Muscle layer of colon (tissue), 2 donors: ENCODE measurements around the gene WIPI1.

Experiments used
- H3K27ac ChIP-seq: one replicate; pipeline ENCODE4 v1.7.0; 2013; ENCODE audit warnings: low read depth, mild to moderate bottlenecking, low read length, moderate library complexity
- H3K27me3 ChIP-seq, 2 donors: one replicate each; pipeline ENCODE4 v1.7.0; 2013; ENCODE audit warnings: low read length in 2 of 2, mild to moderate bottlenecking in 2 of 2; ENCODE audit not compliant: insufficient read depth in 2 of 2, control insufficient read depth in 1 of 2
- H3K36me3 ChIP-seq: one replicate; pipeline ENCODE4 v1.7.0; 2013; ENCODE audit warnings: mild to moderate bottlenecking, low read length; ENCODE audit not compliant: insufficient read depth
- H3K4me1 ChIP-seq: one replicate; pipeline ENCODE4 v1.7.0; 2013; ENCODE audit warnings: mild to moderate bottlenecking, low read length; ENCODE audit not compliant: insufficient read depth
- H3K4me3 ChIP-seq, 2 donors: one replicate each; pipeline ENCODE4 v1.7.0; 2013; ENCODE audit warnings: low read length in 2 of 2, low read depth in 1 of 2, mild to moderate bottlenecking in 1 of 2, moderate library complexity in 1 of 2
- H3K9ac ChIP-seq: one replicate; pipeline ENCODE4 v1.7.0; 2013; ENCODE audit warnings: low read length
- H3K9me3 ChIP-seq: one replicate; pipeline ENCODE4 v1.7.0; 2013; ENCODE audit warnings: mild to moderate bottlenecking, low read length
- donor health status: abdominal sarcoma.
- donor health status: Adenocarcinoma of cecum.

WIPI1 gene

DNA sequence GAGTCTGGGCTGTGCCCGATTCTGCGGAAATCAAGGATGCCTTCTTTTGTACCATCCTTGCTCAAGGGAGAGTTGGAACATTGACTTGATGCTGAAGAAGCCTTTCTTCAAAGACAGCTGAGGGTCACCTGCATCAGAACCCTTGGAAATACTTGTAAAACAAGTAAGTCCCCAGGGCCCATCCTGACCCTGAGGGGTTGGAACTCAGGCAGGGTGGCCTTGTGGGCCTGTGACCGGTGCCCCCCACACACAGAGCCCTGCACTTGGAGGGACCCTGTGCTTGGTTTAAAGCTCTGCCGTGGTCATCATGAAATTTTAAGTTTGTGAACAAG lies 56.9 kb downstream of the WIPI1 start:
- no peak overlapping the region for H3K27ac ChIP-seq
- no peaks in the 10 kb centered on the region for H3K4me1 ChIP-seq
- no peak overlapping the region for H3K4me3 ChIP-seq
- H3K36me3 ChIP-seq = no peaks in the 10 kb centered on the region
- H3K9ac ChIP-seq = no peak overlapping the region
- no peaks in the 10 kb centered on the region for H3K27me3 ChIP-seq
- H3K9me3 ChIP-seq = no peaks in the 10 kb centered on the region

DNA sequence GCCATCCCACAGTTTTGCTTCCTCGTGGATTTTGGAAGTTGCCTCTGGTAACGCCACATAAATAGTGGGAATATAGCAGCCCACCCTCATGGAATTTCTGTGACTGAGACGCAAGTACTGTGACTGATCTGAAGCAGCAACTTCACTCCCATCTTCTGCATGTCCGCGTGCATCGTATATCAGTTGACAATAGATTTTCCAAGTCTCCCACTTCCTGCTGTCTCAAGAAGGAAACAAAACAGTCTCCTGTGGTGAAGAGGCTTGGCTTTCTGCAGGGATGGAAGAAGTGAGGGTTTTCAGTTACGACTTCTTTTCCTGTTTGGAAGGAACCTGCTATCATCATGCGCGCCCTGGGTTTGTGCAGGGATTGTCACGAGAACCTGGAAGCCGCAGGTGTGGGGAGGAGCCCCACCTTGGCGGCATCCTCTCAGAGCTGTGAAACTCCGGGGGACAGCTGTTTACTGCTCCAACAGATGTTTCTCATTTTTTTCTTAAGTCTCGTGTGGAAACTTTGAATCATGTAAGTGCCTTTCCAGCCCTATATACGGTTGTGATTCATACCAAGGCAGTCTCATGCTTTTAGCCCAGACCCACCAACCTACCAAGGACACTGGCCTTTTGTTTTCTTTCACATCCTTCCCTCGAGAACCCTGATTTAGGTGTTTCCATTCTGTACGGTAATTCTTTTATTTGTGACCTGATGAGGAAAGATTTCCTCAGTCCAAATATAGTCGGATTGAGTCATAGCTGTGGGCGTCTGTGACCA lies 57.5 kb downstream of the WIPI1 start:
- Histone ChIP-seq H3K9me3 (no peaks in the 10 kb centered on the region), H3K4me1 (no peaks in the 10 kb centered on the region), H3K4me3 (no peak overlapping the region), H3K27me3 (no peaks in the 10 kb centered on the region), H3K9ac (no peak overlapping the region), H3K27ac (no peak overlapping the region), H3K36me3 (no peaks in the 10 kb centered on the region)

DNA sequence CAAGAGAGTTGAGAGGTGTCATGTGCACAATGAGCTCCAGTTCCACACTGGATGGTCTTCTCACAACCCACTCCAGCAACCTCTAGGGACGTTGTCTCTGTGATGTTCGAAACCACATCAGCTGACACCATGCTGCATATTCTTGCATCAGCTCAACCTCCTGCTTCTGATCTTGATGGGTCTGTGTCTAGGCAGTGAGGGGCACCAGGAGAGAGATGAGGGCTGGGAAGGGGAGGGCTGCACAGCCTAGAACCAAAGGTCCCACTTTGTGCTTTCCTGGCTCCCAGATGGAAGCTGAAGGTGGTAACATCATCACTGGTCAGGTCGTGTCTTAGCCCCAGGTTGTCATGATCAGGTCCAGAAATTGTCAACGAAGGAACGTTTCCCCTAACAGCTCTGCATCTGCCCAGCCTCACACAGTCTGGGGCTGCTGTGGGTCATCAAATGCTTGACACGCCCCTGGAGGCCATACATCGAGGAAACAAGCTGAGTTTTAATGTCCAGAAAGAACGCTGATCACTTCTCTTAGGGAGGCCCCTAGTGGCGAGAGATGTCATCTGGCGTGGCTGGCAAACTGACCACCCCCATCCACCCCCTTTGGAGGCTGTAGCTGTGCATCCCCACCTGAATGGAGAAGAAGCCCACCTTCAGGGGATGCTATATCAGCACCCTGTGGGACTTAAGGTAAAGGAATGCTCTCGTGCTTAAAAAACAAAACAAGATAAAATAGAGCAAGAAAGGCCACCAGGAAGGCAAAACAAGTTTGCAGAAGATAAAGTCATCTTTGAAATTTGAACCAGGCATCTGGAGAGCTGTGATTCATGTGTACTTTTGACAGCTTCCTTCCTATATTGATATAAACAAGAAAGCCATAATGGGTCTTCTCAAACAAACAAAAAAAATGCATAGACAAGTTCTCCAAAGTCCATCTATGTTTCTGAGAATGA lies 58.3 kb downstream of the WIPI1 start:
- Histone ChIP-seq H3K9me3 (no peaks in the 10 kb centered on the region), H3K27ac (no peak overlapping the region), H3K4me3 (no peak overlapping the region), H3K4me1 (no peaks in the 10 kb centered on the region), H3K27me3 (no peaks in the 10 kb centered on the region), H3K9ac (no peak overlapping the region), H3K36me3 (no peaks in the 10 kb centered on the region)

DNA sequence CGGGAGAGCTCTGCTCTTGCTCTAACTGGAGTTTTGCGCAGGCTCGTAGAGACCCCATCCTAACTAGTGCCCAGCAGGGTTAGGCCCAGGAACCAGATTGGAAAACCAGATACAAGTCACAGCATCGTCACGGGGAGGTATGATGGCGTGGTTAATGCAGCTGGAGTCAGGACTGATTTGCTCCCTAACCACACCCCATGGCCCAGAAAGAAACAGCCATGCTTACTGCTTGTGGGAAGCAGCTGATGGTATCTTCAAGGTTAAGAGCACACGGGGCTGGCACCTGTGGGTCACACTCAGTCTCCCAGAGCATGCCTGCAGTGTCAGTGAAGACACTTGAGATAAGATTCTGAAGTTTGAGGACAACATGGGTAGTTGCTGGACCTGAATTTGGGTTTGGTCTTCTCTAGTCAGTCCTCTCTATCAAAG lies 60.2 kb downstream of the WIPI1 start:
- Histone ChIP-seq H3K9me3 (no peaks in the 10 kb centered on the region), H3K27ac (no peak overlapping the region), H3K9ac (no peak overlapping the region), H3K36me3 (no peaks in the 10 kb centered on the region), H3K4me1 (no peaks in the 10 kb centered on the region), H3K4me3 (no peak overlapping the region), H3K27me3 (no peaks in the 10 kb centered on the region)

DNA sequence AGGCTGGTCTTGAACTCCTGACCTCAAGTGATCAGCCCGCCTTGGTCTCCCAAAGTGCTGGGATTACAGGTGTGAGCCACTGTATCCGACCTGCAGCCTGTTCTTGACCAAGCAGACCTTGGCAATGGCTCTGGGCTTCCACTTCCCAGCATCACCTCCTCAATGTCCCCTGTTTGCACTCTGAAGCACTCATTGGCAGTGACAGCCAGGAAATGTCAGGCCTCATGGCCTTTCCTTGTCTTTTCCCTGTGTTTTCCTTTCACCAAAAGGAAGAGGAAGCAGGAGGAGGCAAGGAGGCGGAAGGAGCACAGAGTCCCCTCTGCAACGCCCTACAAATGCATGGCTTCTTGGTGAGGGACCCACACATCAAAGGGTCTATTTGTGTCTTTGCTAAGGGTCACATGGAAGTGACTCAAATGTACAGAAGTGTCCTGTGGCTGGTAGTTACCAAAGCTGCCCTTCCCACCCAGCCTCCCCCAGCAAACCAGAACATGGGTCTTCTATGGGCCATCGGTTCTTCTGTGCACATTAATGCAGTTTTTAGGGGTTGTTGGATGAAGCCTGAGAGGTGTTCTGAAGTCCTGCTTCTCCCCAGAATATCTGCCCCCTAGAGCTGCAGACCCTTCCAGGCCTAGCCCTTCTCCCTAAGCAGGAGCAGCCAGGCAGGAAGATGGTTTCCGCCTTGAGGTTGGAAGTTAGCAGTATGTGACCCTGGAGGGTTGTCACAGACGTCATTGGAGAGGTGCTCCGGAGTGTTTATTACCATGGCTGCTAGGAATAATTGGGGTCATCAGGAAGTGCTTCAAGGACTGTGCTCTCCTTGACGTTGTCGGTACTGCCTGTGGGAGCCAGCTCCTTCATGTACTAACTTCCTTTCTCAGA lies 60.8 kb downstream of the WIPI1 start:
- Histone ChIP-seq H3K27me3 (no peaks in the 10 kb centered on the region), H3K36me3 (no peaks in the 10 kb centered on the region), H3K9ac (no peak overlapping the region), H3K27ac (no peak overlapping the region), H3K4me1 (no peaks in the 10 kb centered on the region), H3K9me3 (no peaks in the 10 kb centered on the region), H3K4me3 (no peak overlapping the region)

DNA sequence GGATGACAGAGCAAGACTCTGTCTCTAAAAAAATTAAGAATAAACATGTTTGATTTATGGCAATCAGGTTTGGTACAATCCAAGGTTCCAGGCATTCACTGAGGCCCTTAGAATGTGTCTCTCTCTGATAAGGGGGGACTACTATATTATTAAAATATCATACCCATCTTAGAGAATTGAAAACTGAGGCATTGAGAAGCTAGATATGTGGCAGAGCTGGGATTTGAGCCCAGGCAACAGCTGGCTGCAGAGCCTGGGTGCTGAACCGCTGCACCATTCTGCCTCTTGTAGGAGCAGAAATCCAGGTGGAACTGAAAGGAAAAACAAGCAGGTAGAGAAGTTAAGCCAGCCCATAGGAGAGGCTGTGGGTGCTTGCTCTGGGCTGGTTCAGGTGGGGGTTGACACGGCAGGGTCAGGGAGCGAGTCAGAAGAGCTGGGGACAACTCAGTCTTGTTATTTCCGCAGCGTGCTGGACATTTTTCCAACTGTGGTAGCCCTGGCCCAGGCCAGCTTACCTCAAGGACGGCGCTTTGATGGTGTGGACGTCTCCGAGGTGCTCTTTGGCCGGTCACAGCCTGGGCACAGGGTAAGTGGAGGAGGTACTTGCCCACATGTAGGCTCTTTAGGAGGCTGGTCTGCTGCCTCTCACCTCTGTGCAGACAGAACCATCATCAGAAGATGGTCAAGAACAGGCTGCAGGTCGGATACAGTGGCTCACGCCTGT lies 62.5 kb downstream of the WIPI1 start:
- H3K36me3 ChIP-seq = no peaks in the 10 kb centered on the region
- no peaks in the 10 kb centered on the region for H3K9me3 ChIP-seq
- no peak overlapping the region for H3K4me3 ChIP-seq
- no peaks in the 10 kb centered on the region for H3K4me1 ChIP-seq
- H3K9ac ChIP-seq = no peak overlapping the region
- no peak overlapping the region for H3K27ac ChIP-seq
- no peaks in the 10 kb centered on the region for H3K27me3 ChIP-seq

DNA sequence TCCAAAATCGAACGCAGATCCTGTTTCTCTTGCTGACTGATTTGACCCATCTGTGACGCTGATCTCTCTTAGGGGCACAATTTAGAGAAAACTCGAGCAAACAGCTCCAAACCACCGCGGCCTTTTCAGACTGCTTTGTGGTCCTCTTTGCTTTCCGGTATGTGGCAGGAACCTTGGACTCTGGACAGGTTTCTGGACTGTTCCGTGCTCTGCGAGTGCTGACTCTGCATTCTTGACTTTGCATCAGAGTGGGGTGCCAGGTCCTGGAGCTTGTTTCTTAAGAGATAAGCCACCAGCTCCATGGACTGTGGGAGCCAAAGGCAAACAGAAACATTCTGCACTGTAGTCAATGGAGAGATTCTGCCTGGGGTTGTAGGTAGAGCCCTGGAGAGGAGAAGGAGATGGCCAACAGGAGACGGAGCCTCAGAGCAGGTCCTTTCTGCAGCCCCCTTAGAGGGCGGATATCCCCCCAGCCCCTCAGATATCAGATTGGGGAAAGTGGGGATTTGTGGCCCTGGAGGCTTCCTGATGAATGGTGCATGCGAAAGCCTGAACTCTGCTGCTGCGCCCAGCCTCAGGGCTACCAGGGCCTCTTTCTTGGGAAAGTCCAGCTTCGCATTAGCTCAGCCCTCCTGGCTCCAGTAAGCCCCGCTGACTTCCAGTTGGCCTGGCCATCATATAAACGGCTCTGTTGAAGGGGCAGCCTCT lies 65.6 kb downstream of the WIPI1 start:
- peaks cover 1% of the 10 kb centered on the region for H3K4me1 ChIP-seq
- no peak overlapping the region for H3K4me3 ChIP-seq
- no peaks in the 10 kb centered on the region for H3K9me3 ChIP-seq
- no peak overlapping the region for H3K9ac ChIP-seq
- H3K27me3 ChIP-seq = no peaks in the 10 kb centered on the region
- no peak overlapping the region for H3K27ac ChIP-seq
- no peaks in the 10 kb centered on the region for H3K36me3 ChIP-seq

DNA sequence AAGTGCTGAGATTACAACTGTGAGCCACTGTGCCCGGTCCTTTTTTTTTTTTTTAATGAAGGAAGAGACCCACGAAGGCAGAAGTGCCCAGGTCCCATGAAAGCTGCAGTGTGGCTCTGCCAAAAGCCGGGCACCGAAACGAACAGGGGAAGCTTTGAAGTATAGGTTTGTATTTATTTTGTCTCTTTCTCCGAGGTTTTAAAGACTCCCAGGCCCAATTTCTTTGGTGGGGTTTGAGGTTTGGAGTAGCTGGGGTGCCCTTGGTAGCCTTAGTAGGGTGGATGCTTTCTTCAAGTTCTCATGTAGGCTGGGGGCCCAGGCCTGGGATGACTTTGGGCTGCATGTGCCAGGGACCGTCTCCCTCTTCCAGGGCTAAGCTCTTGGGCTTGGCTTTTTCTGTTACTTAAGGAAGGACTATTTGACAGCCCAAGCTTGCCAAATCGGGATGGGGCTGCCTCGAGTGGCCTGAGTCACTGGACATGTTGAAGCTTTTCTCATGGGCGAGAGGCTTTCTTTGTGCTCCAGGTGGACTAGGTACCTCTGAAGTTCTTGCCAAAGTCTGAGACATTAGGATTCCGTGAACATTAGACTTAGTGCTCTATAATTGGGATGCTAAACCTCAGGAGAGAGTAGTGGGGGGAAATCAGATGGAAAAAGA lies 66.3 kb downstream of the WIPI1 start:
- Histone ChIP-seq H3K4me3 (no peak overlapping the region), H3K4me1 (peaks cover 4% of the 10 kb centered on the region), H3K9me3 (no peaks in the 10 kb centered on the region), H3K36me3 (no peaks in the 10 kb centered on the region), H3K27ac (no peak overlapping the region), H3K9ac (no peak overlapping the region), H3K27me3 (no peaks in the 10 kb centered on the region)

DNA sequence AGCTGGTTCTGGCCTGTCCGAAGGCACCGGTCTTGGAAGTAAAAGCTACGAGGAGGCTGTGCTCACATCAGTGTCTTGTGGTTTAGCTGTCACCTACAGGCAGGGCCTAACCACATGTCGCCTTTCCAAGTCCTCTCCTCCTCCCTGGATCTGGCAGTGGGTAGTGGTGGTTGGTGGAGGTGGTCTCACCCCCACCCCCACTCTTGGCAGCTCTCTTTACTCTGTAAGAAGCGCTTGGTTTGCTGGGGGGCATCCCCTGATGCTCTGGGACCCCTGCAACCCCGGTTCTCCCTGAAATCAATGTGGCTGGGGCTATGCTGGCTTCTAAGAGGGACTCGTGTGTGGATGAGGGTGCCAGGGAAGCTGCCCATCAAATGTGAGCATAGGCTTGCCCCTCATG lies 68.3 kb downstream of the WIPI1 start:
- no peak overlapping the region for H3K9ac ChIP-seq
- H3K36me3 ChIP-seq = no peaks in the 10 kb centered on the region
- peaks cover 4% of the 10 kb centered on the region for H3K4me1 ChIP-seq
- no peak overlapping the region for H3K4me3 ChIP-seq
- H3K27me3 ChIP-seq = no peaks in the 10 kb centered on the region
- no peaks in the 10 kb centered on the region for H3K9me3 ChIP-seq
- H3K27ac ChIP-seq = no peak overlapping the region
